Measurements from ENCODE around the gene ITGA6.
"Not testable (repeated sequence)": the region's sequence is repeated elsewhere in the genome, so short reads cannot be mapped to it uniquely, and the experiment has no call there.

ITGA6 gene

GRCh38 chr2:172531309-172531708, 103.9 kb downstream of the ITGA6 start:
- no peak for FAIRE-seq

- FAIRE-seq, result not testable (repeated sequence)
Measured at GRCh38 chr2:172532461-172532860, 105.1 kb downstream of the ITGA6 start.

- FAIRE-seq, result no peak
Measured at GRCh38 chr2:172533687-172534086, 106.3 kb downstream of the ITGA6 start.

DNA sequence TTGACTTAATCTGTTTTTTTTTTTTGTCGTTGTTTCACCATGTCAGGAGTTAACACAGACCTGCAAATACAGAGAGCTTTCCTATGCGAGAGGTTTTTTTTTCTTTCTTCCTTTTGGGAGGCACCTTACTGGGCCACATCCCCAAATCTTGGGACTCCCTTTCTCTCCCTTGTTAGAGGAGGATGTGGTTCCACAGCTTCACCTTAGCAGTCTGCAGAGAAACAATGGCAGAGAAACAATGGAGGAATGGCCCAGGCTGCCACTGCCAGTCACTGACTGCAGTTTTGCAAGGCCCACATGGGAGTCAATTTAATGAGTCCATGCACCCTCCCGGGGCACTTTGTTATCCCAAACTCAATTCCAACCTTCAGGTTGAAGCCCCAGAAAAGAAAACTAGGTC, 107.7 kb downstream of the ITGA6 start:
- no peak for FAIRE-seq

DNA sequence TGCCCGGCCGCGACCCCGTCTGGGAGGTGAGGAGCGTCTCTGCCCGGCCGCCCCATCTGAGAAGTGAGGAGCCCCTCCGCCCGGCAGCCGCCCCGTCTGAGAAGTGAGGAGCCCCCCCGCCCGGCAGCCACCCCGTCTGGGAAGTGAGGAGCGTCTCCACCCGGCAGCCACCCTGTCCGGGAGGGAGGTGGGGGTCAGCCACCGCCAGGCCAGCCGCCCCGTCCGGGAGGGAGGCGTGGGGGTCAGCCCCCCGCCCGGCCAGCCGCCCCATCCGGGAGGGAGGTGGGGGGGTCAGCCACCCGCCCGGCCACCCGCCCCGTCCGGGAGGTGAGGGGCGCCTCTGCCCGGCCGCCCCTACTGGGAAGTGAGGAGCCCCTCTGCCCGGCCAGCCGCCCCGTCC, 110.5 kb downstream of the ITGA6 start:
- FAIRE-seq, result not testable (repeated sequence)

DNA sequence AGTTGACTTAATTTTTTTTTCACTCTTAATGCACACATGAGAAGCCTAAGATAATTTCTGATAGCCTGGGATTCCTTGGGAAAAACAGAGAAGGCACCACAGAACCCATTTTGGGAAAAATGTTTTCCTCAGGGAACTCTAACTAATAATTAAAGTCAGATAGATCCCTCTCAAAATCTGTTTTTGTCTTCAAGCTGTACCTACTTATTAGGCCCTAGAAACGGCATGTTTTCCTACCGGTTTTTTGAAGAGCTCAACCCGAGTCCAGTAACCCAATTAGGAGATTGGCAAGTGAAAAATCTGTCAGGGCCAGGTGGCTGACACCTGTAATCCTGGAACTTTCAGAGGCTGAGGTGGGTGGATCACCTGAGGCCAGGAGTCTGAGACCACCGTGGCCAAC, 112.4 kb downstream of the ITGA6 start:
- FAIRE-seq, result no peak

GRCh38 chr2:172540421-172540820, 113.0 kb downstream of the ITGA6 start:
- FAIRE-seq, result no peak

- no peak for FAIRE-seq
Measured at GRCh38 chr2:172545408-172546075, 118.2 kb downstream of the ITGA6 start.

GRCh38 chr2:172549131-172549530, 121.7 kb downstream of the ITGA6 start:
- FAIRE-seq, result no peak

GRCh38 chr2:172549802-172550201, 122.4 kb downstream of the ITGA6 start:
- FAIRE-seq, result not testable (repeated sequence)

GRCh38 chr2:172550419-172550818, 123.0 kb downstream of the ITGA6 start:
- no peak for FAIRE-seq

DNA sequence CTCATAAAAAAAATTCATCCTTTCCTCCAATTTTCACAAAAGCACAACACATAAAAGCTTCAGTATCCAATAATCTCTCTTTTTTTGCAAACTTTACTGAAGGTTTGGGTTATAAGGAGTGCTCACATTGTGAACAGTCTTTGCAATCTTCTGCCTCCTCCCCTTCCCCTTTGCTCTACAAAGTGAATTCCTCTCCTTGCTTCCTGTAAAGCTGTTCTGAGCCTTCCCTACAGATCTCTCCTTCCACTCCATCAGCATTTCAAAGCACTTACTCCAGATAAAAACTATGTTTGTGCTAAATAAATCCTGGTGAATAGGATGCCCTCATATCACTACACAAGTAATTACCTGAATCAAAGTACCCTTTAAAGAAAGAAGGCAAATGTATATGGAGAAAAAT, 123.9 kb downstream of the ITGA6 start:
- no peak for FAIRE-seq

DNA sequence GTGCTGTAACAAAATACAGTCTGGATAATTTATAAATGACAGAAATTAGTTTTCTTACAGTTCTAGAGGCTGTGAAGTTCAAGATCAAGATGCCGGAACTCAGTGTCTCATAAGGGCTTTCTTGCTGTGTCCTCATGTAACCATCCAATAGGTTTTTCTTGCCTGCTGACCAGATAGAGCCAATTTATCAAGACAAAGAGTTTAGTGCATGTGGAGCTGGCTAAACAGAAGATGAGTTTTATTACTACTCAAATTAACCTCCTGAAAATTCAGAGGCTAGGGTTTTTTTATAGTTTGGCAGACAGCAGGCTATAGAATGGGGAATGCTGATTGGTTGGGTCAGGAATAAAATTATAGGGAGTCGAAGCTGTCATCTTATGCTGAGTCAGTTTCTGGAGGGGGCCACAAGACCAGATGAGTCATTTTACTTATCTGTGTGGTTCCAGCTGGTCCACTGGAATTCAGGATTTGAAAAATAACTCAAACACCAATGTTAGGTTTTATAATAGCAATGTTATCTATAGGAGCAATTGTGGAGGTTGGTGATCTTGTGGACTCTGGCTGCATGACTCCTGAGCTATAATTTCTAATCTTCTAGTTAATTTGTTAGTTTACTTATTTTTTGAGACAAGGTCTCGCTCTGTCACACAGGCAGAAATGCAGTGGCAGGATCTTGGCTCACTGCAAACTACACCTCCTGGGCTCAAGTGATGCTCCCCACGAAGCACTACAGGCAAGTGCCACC, 125.3 kb downstream of the ITGA6 start:
- no peak for FAIRE-seq

DNA sequence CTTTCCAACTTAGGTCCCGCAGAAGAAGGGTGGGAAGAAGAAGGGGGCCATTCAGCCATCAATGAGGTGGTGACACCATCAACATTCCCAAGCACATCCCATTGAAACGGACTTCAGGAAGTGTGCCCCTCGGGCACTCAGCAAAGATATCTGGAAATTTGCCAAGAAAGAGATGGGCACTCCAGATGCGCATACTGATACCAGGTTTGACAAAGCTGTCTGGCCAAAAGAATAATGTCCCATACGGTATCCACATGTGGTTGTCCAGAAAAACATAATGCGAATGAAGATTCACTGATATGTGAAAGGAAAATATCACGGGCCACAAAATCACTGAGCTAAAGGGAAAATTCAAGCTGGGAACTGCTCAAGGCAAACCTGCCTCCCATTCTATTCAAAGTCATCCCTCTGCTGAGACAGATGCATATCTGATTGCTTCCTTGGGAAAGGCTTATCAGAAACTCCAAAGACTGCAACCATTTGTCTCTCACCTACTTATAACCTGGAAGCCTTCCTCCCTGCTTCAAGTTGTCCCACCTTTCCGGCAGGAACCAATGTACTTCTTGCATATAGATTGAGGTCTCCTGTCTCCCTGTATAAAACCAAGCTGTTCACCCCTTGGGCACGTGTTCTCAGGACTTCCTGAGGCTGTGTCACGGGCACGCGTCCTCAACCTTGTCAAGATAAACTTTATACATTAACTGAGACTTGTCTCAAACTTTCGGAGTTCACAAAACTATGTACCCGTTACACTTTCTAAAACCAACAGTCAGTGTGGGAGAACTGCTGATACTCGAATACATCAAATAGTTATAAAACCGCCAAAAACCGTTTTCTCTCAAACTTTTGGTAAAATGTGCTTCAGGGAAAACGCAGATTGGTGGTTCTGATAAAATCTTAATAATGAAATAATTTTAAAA, 127.2 kb downstream of the ITGA6 start:
- no peak for FAIRE-seq

- no peak for FAIRE-seq
Measured at GRCh38 chr2:172555272-172555521, 127.8 kb downstream of the ITGA6 start.
